ENCODE data around the gene VPREB3. TPM values are rescaled to one million over a fixed set of nuclear protein-coding genes. Genes with fewer than 3 reads are reported as not detected.

The VPREB3 gene
- total RNA-seq, 1 experiment from 2014 or later, result 642 TPM

- Histone ChIP-seq H3K4me1 (ENCODE audit: low read length) (peaks cover 12% of the 10 kb centered on the region), H3K9me2 (replicated peaks; ENCODE audit: insufficient read depth, low read length) (no peaks in the 10 kb centered on the region), H4K20me1 (ENCODE audit: insufficient read depth, low read depth, low read length) (no peaks in the 10 kb centered on the region), H3K9me3 (ENCODE audit: low read length) (no peaks in the 10 kb centered on the region), H3K79me2 (ENCODE audit: low read length) (peaks cover 25% of the 10 kb centered on the region), H3K4me3 (ENCODE audit: low read length) (no peak overlapping the region), H3K27me3 (ENCODE audit: low read length) (no peaks in the 10 kb centered on the region), H3K4me2 (ENCODE audit: low read depth, low read length, poor library complexity, severe bottlenecking) (no peak overlapping the region), H3K27ac (ENCODE audit: low read length) (no peak overlapping the region), H2AFZ (ENCODE audit: low read length) (no peak overlapping the region), H3K36me3 (ENCODE audit: insufficient read depth, low read length) (peaks cover 32% of the 10 kb centered on the region), H3K9ac (ENCODE audit: low read length) (no peak overlapping the region)
- peak; percentile 38 for DNase-seq
These were observed 40.3 kb downstream of the VPREB3 start for GRCh38 chr22:23713696-23714595.

DNA sequence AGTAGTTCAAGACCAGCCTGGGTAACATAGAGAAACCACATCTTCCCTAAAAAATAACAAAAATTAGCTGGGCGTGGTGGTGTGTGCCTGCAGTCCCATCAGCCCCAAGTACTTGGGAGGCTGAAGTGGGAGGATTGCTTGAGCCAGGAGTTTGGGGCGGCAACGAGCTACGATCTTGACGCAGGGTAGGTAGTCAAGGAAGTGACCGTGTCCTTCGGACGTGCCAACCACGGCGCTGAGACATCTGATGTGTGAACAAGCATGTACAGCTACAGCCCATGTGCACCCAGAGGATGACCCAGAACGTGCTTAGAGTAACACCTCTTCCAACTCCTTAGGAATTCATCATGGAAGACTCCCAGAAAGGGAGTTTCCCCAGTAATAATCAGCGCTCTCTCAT lies 42.0 kb downstream of the VPREB3 start:
- H3K36me3 ChIP-seq (ENCODE audit: insufficient read depth, low read length), result peaks cover 46% of the 10 kb centered on the region
- H3K79me2 ChIP-seq (ENCODE audit: low read length), result peaks cover 37% of the 10 kb centered on the region
- H3K9me3 ChIP-seq (ENCODE audit: low read length), result no peaks in the 10 kb centered on the region
- peaks cover 9% of the 10 kb centered on the region for H3K4me1 ChIP-seq (ENCODE audit: low read length)
- H2AFZ ChIP-seq (ENCODE audit: low read length), result no peak overlapping the region
- no peak overlapping the region for H3K4me3 ChIP-seq (ENCODE audit: low read length)
- H3K27ac ChIP-seq (ENCODE audit: low read length), result no peak overlapping the region
- no peak overlapping the region for H3K4me2 ChIP-seq (ENCODE audit: low read depth, low read length, poor library complexity, severe bottlenecking)
- no peaks in the 10 kb centered on the region for H4K20me1 ChIP-seq (ENCODE audit: insufficient read depth, low read depth, low read length)
- H3K9me2 ChIP-seq (replicated peaks; ENCODE audit: insufficient read depth, low read length), result no peaks in the 10 kb centered on the region
- no peaks in the 10 kb centered on the region for H3K27me3 ChIP-seq (ENCODE audit: low read length)
- no peak overlapping the region for H3K9ac ChIP-seq (ENCODE audit: low read length)
- no peak for DNase-seq

- H2AFZ ChIP-seq (ENCODE audit: low read length), result no peak overlapping the region
- DNase-seq, result no peak
- no peak overlapping the region for H3K9ac ChIP-seq (ENCODE audit: low read length)
- peaks cover 16% of the 10 kb centered on the region for H3K4me1 ChIP-seq (ENCODE audit: low read length)
- H3K36me3 ChIP-seq (ENCODE audit: insufficient read depth, low read length), result peaks cover 64% of the 10 kb centered on the region
- H3K27me3 ChIP-seq (ENCODE audit: low read length), result no peaks in the 10 kb centered on the region
- no peaks in the 10 kb centered on the region for H3K9me2 ChIP-seq (replicated peaks; ENCODE audit: insufficient read depth, low read length)
- H3K4me2 ChIP-seq (ENCODE audit: low read depth, low read length, poor library complexity, severe bottlenecking), result no peak overlapping the region
- H3K79me2 ChIP-seq (ENCODE audit: low read length), result peaks cover 42% of the 10 kb centered on the region
- no peaks in the 10 kb centered on the region for H4K20me1 ChIP-seq (ENCODE audit: insufficient read depth, low read depth, low read length)
- H3K9me3 ChIP-seq (ENCODE audit: low read length), result no peaks in the 10 kb centered on the region
- H3K27ac ChIP-seq (ENCODE audit: low read length), result no peak overlapping the region
- H3K4me3 ChIP-seq (ENCODE audit: low read length), result no peak overlapping the region
These were observed 45.1 kb downstream of the VPREB3 start for GRCh38 chr22:23709107-23709506.

DNA sequence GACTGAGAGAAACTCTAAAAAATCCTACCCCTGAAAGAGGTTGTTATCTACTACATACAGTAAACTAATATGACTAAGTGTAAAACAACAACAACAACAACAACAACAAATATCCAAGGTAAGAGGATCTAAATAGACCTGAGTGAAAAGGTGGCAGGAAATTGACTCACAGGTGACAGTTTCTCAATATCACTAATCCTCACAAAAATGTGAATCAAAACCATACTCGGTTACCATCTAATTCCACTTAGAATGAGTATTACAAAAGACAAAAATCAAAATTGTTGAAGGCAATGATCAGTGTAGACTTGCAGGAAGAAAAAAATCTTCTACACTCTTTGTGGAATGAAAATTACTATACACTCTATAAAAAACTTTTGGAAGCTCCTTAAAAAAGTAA lies 46.0 kb downstream of the VPREB3 start:
- Histone ChIP-seq H3K9me2 (replicated peaks; ENCODE audit: insufficient read depth, low read length) (no peaks in the 10 kb centered on the region), H3K9ac (ENCODE audit: low read length) (no peak overlapping the region), H3K79me2 (ENCODE audit: low read length) (peaks cover 51% of the 10 kb centered on the region), H3K36me3 (ENCODE audit: insufficient read depth, low read length) (peaks cover 68% of the 10 kb centered on the region), H3K27ac (ENCODE audit: low read length) (no peak overlapping the region), H3K9me3 (ENCODE audit: low read length) (no peaks in the 10 kb centered on the region), H3K4me3 (ENCODE audit: low read length) (no peak overlapping the region), H4K20me1 (ENCODE audit: insufficient read depth, low read depth, low read length) (no peaks in the 10 kb centered on the region), H2AFZ (ENCODE audit: low read length) (no peak overlapping the region), H3K27me3 (ENCODE audit: low read length) (no peaks in the 10 kb centered on the region), H3K4me1 (ENCODE audit: low read length) (peaks cover 18% of the 10 kb centered on the region), H3K4me2 (ENCODE audit: low read depth, low read length, poor library complexity, severe bottlenecking) (no peak overlapping the region)
- DNase-seq, result no peak

GRCh38 chr22:23705358-23705757 lies 48.9 kb downstream of the VPREB3 start:
- Histone ChIP-seq H3K27ac (ENCODE audit: low read length) (0 out of 2 replicates have a peak overlapping the region, but pooled peaks have one; percentile 14), H4K20me1 (ENCODE audit: insufficient read depth, low read depth, low read length) (no peaks in the 10 kb centered on the region), H3K4me1 (ENCODE audit: low read length) (peaks cover 20% of the 10 kb centered on the region), H3K9me2 (replicated peaks; ENCODE audit: insufficient read depth, low read length) (no peaks in the 10 kb centered on the region), H3K79me2 (ENCODE audit: low read length) (peaks cover 80% of the 10 kb centered on the region), H2AFZ (ENCODE audit: low read length) (no peak overlapping the region), H3K9me3 (ENCODE audit: low read length) (no peaks in the 10 kb centered on the region), H3K4me3 (ENCODE audit: low read length) (no peak overlapping the region), H3K4me2 (ENCODE audit: low read depth, low read length, poor library complexity, severe bottlenecking) (no peak overlapping the region), H3K9ac (ENCODE audit: low read length) (no peak overlapping the region), H3K27me3 (ENCODE audit: low read length) (no peaks in the 10 kb centered on the region), H3K36me3 (ENCODE audit: insufficient read depth, low read length) (peaks cover 76% of the 10 kb centered on the region)
- DNase-seq, result no peak

DNA sequence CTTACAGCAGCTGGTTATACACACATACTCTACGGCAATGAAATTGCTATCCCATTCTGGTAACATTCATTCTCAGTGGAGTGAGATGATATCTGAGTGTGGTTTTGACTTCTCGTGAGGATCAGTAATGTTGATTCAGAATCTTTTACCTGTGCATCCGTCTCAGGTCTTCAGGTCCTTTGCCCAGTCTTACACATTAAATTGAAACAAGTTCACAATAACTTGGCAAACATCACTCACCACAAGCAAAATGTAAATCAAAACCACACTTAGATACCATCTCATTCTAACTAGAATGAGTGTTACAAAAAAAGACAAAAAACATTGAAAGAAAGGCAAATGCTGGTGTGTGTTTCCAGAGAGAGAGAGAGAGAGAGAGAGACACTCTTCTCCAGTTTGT lies 49.4 kb downstream of the VPREB3 start:
- H2AFZ ChIP-seq (ENCODE audit: low read length), result no peak overlapping the region
- H3K27ac ChIP-seq (ENCODE audit: low read length), result peak overlapping the region; percentile 14; the same call in 1 of the 2 replicates
- peaks cover 83% of the 10 kb centered on the region for H3K79me2 ChIP-seq (ENCODE audit: low read length)
- H3K4me2 ChIP-seq (ENCODE audit: low read depth, low read length, poor library complexity, severe bottlenecking), result no peak overlapping the region
- DNase-seq, result no peak
- H3K9me2 ChIP-seq (replicated peaks; ENCODE audit: insufficient read depth, low read length), result no peaks in the 10 kb centered on the region
- H3K27me3 ChIP-seq (ENCODE audit: low read length), result no peaks in the 10 kb centered on the region
- H3K4me1 ChIP-seq (ENCODE audit: low read length), result peaks cover 20% of the 10 kb centered on the region
- no peak overlapping the region for H3K4me3 ChIP-seq (ENCODE audit: low read length)
- no peaks in the 10 kb centered on the region for H3K9me3 ChIP-seq (ENCODE audit: low read length)
- H3K9ac ChIP-seq (ENCODE audit: low read length), result no peak overlapping the region
- H4K20me1 ChIP-seq (ENCODE audit: insufficient read depth, low read depth, low read length), result no peaks in the 10 kb centered on the region
- peaks cover 76% of the 10 kb centered on the region for H3K36me3 ChIP-seq (ENCODE audit: insufficient read depth, low read length)

GRCh38 chr22:23704062-23704461 lies 50.2 kb downstream of the VPREB3 start:
- Histone ChIP-seq H3K27ac (ENCODE audit: low read length) (no peak overlapping the region), H3K4me2 (ENCODE audit: low read depth, low read length, poor library complexity, severe bottlenecking) (no peak overlapping the region), H3K36me3 (ENCODE audit: insufficient read depth, low read length) (peaks cover 77% of the 10 kb centered on the region)

More at GRCh38 chr22:23704062-23704461, 50.2 kb downstream of the VPREB3 start:
- Histone ChIP-seq H3K4me1 (ENCODE audit: low read length) (peaks cover 27% of the 10 kb centered on the region), H3K9me2 (replicated peaks; ENCODE audit: insufficient read depth, low read length) (no peaks in the 10 kb centered on the region), H3K79me2 (ENCODE audit: low read length) (peaks cover 88% of the 10 kb centered on the region), H3K9ac (ENCODE audit: low read length) (no peak overlapping the region), H3K27me3 (ENCODE audit: low read length) (no peaks in the 10 kb centered on the region), H3K9me3 (ENCODE audit: low read length) (no peaks in the 10 kb centered on the region), H3K4me3 (ENCODE audit: low read length) (no peak overlapping the region), H2AFZ (ENCODE audit: low read length) (no peak overlapping the region), H4K20me1 (ENCODE audit: insufficient read depth, low read depth, low read length) (no peaks in the 10 kb centered on the region)
- DNase-seq, result no peak

Data from Karpas-422 (cell line).